GM12874 (cell line): Measurements from ENCODE around the gene HSPB6.

Experiments
- TF ChIP-seq, protein P1 (sequence below): IDR thresholded peaks from 2 replicates; pipeline ENCODE4 v1.5.1; 2011; ENCODE audit warnings: low read depth, mild to moderate bottlenecking, control low read depth, low read length, moderate library complexity; ENCODE audit not compliant: insufficient read depth

Gene HSPB6

GRCh38 chr19:35757749-35758608, 1.1 kb upstream of the HSPB6 start, which contains the start of gene PROSER3:
TSS of gene PROSER3 (plus strand) at chr19:35758176. CDS start at chr19:35758216, 40 bp downstream.
- TF ChIP-seq, protein P1, sequence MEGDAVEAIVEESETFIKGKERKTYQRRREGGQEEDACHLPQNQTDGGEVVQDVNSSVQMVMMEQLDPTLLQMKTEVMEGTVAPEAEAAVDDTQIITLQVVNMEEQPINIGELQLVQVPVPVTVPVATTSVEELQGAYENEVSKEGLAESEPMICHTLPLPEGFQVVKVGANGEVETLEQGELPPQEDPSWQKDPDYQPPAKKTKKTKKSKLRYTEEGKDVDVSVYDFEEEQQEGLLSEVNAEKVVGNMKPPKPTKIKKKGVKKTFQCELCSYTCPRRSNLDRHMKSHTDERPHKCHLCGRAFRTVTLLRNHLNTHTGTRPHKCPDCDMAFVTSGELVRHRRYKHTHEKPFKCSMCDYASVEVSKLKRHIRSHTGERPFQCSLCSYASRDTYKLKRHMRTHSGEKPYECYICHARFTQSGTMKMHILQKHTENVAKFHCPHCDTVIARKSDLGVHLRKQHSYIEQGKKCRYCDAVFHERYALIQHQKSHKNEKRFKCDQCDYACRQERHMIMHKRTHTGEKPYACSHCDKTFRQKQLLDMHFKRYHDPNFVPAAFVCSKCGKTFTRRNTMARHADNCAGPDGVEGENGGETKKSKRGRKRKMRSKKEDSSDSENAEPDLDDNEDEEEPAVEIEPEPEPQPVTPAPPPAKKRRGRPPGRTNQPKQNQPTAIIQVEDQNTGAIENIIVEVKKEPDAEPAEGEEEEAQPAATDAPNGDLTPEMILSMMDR, result no peak

DNA sequence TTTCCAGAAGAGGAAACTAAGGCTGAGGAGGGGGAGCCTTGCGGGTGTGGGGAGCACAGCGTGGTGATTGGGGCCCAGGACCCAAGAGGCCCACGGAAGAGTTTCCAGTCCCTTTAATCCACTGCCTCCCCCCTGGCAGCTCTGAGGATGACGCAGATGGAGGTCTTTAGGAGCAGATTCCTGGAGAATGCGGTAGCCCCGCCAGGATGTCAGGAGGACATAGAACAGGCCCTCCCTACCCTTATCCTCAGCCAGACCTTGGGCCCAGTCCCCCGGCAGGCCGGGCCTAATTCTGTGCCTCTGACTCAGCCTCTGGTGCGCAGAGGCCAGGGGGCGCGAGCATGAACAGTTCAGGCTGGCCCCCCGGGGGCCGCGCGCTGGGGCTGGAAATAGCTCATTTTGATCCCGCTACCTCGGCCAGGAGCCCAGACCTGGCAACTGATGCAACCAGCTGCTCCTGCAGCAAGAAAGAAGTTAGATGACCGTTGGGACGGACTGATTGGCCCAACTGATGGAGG, 461 bp upstream of the HSPB6 start:
- TF ChIP-seq, protein P1, result no peak

GRCh38 chr19:35755550-35756376, 1.1 kb downstream of the HSPB6 start:
- TF ChIP-seq, protein P1, result no peak

GRCh38 chr19:35755131-35755549, 1.7 kb downstream of the HSPB6 start:
- TF ChIP-seq, protein P1, result no peak

DNA sequence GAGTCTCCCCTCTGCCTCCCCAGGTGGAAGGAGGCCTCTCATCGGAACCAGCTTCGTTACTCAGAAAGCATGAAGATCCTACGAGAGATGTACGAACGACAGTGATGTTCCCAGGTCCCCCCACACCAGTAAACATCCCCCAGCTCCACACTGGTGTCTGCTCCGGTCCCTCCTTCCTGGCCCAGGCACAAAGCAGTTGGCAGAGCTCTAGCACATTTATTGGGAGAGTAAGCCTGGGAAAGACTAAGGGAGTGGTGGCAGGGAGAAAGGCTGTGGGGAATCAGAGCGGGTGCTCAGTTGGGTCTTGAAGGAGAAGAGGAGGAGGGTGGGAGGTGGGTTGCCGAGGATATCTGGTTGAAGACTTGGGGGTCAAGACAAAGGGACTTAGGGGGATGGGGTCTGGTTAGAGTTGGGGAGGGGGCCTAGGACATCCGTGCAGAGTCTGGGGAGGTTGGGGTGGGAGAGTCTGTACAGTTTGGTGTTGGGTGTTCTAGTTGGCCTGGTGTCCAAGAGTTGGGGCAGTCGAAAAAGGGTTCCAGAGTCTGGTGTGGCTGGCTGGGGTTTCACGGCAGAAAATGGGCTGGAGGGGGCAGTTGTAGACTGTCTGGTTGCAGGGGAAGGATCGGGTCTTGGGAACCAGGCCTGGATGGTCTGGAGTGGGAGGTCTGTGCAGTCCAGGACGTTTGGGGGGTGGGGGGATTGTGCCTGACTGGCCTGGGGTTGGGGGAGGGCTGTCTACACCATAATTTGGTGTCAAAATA, 2.3 kb downstream of the HSPB6 start:
- TF ChIP-seq, protein P1, result no peak

DNA sequence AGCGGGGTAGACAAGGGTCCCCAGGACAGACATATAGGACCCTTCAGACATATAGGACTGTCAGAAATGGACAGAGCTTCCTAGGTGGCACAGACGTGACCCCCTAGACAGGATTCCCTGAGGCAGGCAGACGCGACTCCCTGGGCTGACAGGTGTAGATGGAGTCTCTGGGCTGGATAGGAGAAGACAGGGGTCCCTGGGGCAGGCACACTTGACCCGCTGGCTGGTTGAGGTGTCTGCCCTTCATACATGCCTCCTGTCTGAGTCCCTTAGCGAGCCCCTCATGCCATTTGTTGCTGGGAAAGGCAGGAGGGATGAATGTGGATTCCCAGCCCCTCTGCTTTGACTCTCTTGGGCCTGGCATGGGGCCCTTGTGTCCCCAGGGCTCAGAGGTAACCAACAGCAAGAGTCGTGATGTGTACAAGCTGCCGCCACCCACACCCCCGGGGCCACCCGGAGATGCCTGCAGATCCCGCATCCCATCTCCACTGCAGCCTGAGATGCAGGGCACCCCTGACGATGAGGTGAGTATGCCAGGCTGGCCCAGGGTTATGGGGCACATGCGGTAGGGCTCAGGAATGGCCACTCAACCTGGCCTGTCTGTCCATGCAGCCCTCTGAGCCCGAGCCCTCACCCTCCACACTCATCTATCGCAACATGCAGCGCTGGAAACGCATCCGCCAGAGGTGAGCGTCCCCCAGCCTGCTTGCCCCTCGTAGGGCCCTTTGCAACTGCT, 3.0 kb downstream of the HSPB6 start:
- TF ChIP-seq, protein P1, result no peak
